ENCODE data around the gene DYNC2I2. TPM values are rescaled to one million over a fixed set of nuclear protein-coding genes. Genes with fewer than 3 reads are reported as not detected.

DYNC2I2 gene
- total RNA-seq, 1 donor from 2014 or later = 24.0 TPM

GRCh38 chr9:128627906-128628305 is 28.7 kb downstream of the DYNC2I2 start:
- peaks cover 55% of the 10 kb centered on the region for H3K36me3 Mint-ChIP-seq (ENCODE audit: low read depth)
- TF ChIP-seq, protein P1, sequence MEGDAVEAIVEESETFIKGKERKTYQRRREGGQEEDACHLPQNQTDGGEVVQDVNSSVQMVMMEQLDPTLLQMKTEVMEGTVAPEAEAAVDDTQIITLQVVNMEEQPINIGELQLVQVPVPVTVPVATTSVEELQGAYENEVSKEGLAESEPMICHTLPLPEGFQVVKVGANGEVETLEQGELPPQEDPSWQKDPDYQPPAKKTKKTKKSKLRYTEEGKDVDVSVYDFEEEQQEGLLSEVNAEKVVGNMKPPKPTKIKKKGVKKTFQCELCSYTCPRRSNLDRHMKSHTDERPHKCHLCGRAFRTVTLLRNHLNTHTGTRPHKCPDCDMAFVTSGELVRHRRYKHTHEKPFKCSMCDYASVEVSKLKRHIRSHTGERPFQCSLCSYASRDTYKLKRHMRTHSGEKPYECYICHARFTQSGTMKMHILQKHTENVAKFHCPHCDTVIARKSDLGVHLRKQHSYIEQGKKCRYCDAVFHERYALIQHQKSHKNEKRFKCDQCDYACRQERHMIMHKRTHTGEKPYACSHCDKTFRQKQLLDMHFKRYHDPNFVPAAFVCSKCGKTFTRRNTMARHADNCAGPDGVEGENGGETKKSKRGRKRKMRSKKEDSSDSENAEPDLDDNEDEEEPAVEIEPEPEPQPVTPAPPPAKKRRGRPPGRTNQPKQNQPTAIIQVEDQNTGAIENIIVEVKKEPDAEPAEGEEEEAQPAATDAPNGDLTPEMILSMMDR (IDR thresholded peaks at IDR 0.05) = no peak
- H3K4me1 Mint-ChIP-seq (ENCODE audit: low read depth) = no peaks in the 10 kb centered on the region
- DNase-seq (ENCODE audit: low spot score) = peak; percentile 63
- no peaks in the 10 kb centered on the region for H3K27me3 Mint-ChIP-seq (ENCODE audit: low read depth)
- H3K27ac Mint-ChIP-seq (ENCODE audit: unreplicated experiment) = peak overlapping the region; percentile 32
- no peaks in the 10 kb centered on the region for H3K9me3 Mint-ChIP-seq (ENCODE audit: low read depth)
- H3K4me3 Mint-ChIP-seq (ENCODE audit: unreplicated experiment) = no peak overlapping the region

DNA sequence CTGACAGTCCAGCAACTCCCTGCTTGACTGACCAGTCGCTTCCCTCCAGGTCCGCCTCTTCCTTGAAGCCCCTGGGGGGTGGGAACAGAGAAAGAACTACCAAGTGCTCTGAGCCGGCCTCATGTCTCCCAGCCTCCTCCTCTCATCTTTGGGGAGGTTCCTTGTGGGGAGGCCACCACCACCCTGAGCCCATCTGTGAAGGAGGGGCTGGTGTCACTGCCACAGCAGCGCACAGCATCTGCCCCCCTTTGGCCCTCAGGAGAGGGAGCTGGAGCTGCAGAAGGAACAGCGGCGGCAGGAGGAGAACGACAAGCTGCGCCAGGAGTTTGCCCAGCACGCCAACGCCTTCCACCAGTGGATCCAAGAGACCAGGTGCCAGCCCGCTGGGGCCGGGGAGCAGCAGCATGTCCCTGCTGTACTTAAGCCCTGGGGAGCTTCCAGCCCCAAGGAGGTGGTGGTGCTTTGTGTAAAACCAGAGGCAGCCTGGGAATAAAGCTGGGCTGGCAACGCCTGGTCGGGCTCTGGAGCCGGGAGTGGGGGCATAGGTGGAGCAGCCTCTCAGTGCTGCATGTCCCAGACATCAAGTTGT is 29.4 kb downstream of the DYNC2I2 start:
- Mint-ChIP-seq H3K36me3 (ENCODE audit: low read depth) (peaks cover 50% of the 10 kb centered on the region), H3K4me3 (ENCODE audit: unreplicated experiment) (no peak overlapping the region), H3K4me1 (ENCODE audit: low read depth) (no peaks in the 10 kb centered on the region), H3K27me3 (ENCODE audit: low read depth) (no peaks in the 10 kb centered on the region), H3K27ac (ENCODE audit: unreplicated experiment) (no peak overlapping the region), H3K9me3 (ENCODE audit: low read depth) (no peaks in the 10 kb centered on the region)
- TF ChIP-seq, protein P1 (IDR thresholded peaks at IDR 0.05) = no peak
- peak; percentile 92 for DNase-seq (ENCODE audit: low spot score)

DNA sequence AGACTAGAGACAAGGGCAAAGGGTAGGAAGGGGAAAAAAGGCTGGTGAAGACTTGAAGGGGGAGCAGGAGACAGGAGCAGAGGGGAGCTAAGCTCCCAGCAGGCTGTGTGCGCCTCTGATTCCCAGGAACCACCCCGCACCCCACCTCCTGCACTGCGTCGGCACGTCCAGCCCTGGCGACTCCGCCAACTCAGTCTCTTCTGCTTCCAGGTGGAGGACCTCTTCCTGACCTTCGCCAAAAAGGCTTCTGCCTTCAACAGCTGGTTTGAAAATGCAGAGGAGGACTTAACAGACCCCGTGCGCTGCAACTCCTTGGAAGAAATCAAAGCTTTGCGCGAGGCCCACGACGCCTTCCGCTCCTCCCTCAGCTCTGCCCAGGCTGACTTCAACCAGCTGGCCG is 30.5 kb downstream of the DYNC2I2 start:
- H3K36me3 Mint-ChIP-seq (ENCODE audit: low read depth) = peaks cover 53% of the 10 kb centered on the region
- H3K27me3 Mint-ChIP-seq (ENCODE audit: low read depth) = no peaks in the 10 kb centered on the region
- no peak overlapping the region for H3K4me3 Mint-ChIP-seq (ENCODE audit: unreplicated experiment)

GRCh38 chr9:128625391-128626146 is 31.1 kb downstream of the DYNC2I2 start:
- no peaks in the 10 kb centered on the region for H3K9me3 Mint-ChIP-seq (ENCODE audit: low read depth)
- peaks cover 59% of the 10 kb centered on the region for H3K36me3 Mint-ChIP-seq (ENCODE audit: low read depth)
- peak overlapping the region; percentile 76 for H3K27ac Mint-ChIP-seq (ENCODE audit: unreplicated experiment)
- TF ChIP-seq, protein P1 (IDR thresholded peaks at IDR 0.05) = no peak
- H3K27me3 Mint-ChIP-seq (ENCODE audit: low read depth) = no peaks in the 10 kb centered on the region
- DNase-seq (ENCODE audit: low spot score) = peak; percentile 78
- H3K4me1 Mint-ChIP-seq (ENCODE audit: low read depth) = no peaks in the 10 kb centered on the region
- no peak overlapping the region for H3K4me3 Mint-ChIP-seq (ENCODE audit: unreplicated experiment)

More for the DNA sequence above, 30.5 kb downstream of the DYNC2I2 start:
- TF ChIP-seq, protein P1 (IDR thresholded peaks at IDR 0.05) = no peak
- peak overlapping the region; percentile 76 for H3K27ac Mint-ChIP-seq (ENCODE audit: unreplicated experiment)
- no peaks in the 10 kb centered on the region for H3K4me1 Mint-ChIP-seq (ENCODE audit: low read depth)
- H3K9me3 Mint-ChIP-seq (ENCODE audit: low read depth) = no peaks in the 10 kb centered on the region
- DNase-seq (ENCODE audit: low spot score) = peak; percentile 63

GRCh38 chr9:128624566-128624965 is 32.1 kb downstream of the DYNC2I2 start:
- H3K27ac Mint-ChIP-seq (ENCODE audit: unreplicated experiment) = no peak overlapping the region
- peaks cover 55% of the 10 kb centered on the region for H3K36me3 Mint-ChIP-seq (ENCODE audit: low read depth)

More at GRCh38 chr9:128624566-128624965, 32.1 kb downstream of the DYNC2I2 start:
- Mint-ChIP-seq H3K4me1 (ENCODE audit: low read depth) (no peaks in the 10 kb centered on the region), H3K9me3 (ENCODE audit: low read depth) (no peaks in the 10 kb centered on the region), H3K4me3 (ENCODE audit: unreplicated experiment) (no peak overlapping the region), H3K27me3 (ENCODE audit: low read depth) (no peaks in the 10 kb centered on the region)
- no peak for DNase-seq (ENCODE audit: low spot score)
- TF ChIP-seq, protein P1 (IDR thresholded peaks at IDR 0.05) = no peak

All from chondrocyte (in vitro differentiated cells).